Measurements from ENCODE around the gene ESYT3.

DNA sequence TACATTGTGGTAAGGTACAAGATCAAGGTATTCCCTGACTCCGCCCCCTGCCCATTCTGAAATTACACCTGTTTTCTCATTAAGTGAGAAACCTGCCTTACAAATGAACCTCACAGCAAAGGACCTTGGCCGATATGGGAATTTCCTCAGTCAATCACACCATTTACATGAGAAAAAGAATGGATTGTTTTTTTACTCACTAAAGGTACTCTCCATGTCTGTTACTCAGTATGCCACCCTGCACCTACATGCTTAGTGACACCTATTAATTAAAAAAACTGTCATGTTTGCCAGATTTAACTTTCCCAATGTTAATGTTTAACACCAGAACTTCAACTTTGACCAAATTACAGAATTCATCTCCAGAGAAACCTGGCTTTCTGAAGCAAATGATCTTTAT is 62.0 kb downstream of the ESYT3 start:
- TF ChIP-seq CTCF (IDR thresholded peaks at IDR 0.05) (no peak), POLR2A (IDR thresholded peaks at IDR 0.05) (no peak)

Measured in body of pancreas (tissue), 4 donors.